T-helper 2 cell treated with Interferon-gamma antibody and Interleukin-4, amounts not matched to agents 5 μg/mL and 100 μg/mL, for 36 hours (primary cell): ENCODE measurements around the gene HOXB1.
"Not testable (repeated sequence)": the region's sequence is repeated elsewhere in the genome, so short reads cannot be mapped to it uniquely, and the experiment has no call there.

ENCODE experiments used
- DNase-seq: peaks from one replicate; pipeline ENCODE4 v3.0.0; 2021; ENCODE audit warnings: low spot score
- H3K27ac Mint-ChIP-seq: one replicate; pipeline ENCODE4 v1.8.0; 2021; ENCODE audit warnings: mild to moderate bottlenecking, mixed read lengths
- H3K27me3 Mint-ChIP-seq: one replicate; pipeline ENCODE4 v1.8.0; 2021; ENCODE audit warnings: low read depth, mixed read lengths
- H3K36me3 Mint-ChIP-seq: one replicate; pipeline ENCODE4 v1.8.0; 2021; ENCODE audit warnings: low read depth, mixed read lengths
- H3K4me1 Mint-ChIP-seq: one replicate; pipeline ENCODE4 v1.8.0; 2021; ENCODE audit warnings: low read depth, mixed read lengths
- H3K4me3 Mint-ChIP-seq: one replicate; pipeline ENCODE4 v1.8.0; 2022; ENCODE audit warnings: mild to moderate bottlenecking, moderate library complexity, mixed read lengths
- H3K9me3 Mint-ChIP-seq: one replicate; pipeline ENCODE4 v1.8.0; 2021; ENCODE audit warnings: mixed read lengths

Gene HOXB1

DNA sequence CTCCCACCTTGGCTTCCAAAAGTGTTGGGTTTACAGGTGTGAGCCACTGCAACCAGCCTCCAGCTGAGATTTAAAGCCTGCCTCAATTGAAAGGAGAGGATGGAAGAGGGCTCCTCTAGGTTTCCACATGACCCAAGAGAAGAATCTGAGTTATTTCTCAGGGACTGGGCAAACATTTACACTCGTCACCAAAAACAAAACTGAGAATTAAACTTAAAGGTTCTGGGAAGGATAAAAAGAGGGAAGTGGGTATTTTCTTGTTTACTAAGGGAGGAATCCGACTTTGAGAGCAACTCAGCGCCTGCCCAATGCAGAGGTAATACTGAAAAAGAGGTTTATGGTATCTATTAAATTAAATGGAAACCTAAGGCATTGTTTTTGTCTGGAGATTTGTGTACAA, 13.3 kb downstream of the HOXB1 start:
- peaks cover 37% of the 10 kb centered on the region for H3K4me1 Mint-ChIP-seq
- H3K27ac Mint-ChIP-seq, result no peak overlapping the region

DNA sequence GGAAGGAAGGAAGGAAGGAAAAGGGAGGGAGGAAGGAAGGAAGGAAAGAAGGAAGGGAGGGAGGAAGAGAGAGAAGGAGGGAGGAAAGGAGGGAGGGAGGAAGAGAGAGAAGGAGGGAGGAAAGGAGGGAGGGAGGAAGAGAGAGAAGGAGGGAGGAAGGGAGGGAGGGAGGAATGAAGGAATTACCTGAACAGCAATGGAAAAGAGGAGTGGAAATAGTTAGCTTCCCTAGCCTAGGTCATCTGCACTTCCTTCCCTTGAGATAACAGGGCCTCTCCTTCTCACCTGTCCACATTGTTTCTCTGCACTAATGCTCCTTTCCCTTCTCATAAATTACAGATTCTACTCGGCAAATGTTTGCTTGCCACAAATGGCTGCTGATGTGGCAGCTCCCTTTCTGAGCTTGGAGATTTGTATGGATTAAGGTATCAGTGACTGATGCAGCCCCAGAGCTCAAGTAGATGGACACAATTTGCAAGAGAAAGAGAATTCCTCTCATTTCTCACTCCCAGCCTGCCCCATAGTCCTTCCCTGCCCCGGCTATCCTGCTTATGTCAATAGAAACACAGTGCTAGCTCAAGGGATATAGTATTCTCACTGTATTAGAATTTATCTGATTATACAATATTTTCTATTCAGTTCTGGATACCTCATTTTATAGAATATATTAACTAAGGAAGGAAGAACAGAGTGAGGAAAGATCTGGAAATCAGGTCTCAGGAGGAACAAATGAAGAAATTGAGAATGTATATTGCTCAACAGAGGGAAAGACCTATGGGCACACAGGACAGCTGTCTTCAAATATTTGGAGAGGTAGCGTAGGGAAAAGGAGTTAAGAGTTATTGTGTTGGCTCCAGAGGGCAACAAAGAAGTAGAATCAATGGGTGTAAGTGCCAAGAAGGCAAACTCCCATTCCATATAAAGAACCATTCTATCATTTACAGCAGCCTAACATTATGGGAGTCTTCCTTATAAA, 14.6 kb downstream of the HOXB1 start:
- DNase-seq, result no peak
- Mint-ChIP-seq H3K4me1 (peaks cover 46% of the 10 kb centered on the region), H3K36me3 (no peaks in the 10 kb centered on the region), H3K27me3 (peaks cover 43% of the 10 kb centered on the region), H3K9me3 (no peaks in the 10 kb centered on the region), H3K4me3 (no peak overlapping the region), H3K27ac (peak overlapping the region; percentile 24)

More for the DNA sequence above, 13.3 kb downstream of the HOXB1 start:
- peaks cover 50% of the 10 kb centered on the region for H3K27me3 Mint-ChIP-seq
- no peak for DNase-seq
- no peaks in the 10 kb centered on the region for H3K36me3 Mint-ChIP-seq
- no peaks in the 10 kb centered on the region for H3K9me3 Mint-ChIP-seq
- no peak overlapping the region for H3K4me3 Mint-ChIP-seq

DNA sequence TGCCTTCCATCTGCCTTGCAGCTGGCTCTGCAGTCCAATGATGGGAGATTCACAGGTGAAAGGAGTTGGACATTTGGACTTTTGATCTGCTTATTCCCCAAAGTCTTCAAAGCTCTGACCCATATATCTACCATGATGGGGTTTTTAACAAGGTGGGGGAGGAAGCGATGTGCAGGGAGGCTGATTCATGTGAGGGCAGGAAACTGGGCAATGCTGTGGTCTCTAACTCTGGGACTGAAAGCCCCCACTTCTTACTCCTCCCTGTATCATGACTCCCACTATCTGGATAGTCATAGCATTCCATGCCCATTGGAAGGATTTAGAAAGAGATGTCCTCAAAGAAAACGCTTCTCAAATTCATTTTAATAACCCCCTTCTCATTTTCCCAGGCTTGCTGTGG, 16.3 kb downstream of the HOXB1 start:
- H3K36me3 Mint-ChIP-seq, result no peaks in the 10 kb centered on the region
- peaks cover 34% of the 10 kb centered on the region for H3K27me3 Mint-ChIP-seq
- no peaks in the 10 kb centered on the region for H3K9me3 Mint-ChIP-seq
- H3K4me3 Mint-ChIP-seq, result no peak overlapping the region
- peaks cover 53% of the 10 kb centered on the region for H3K4me1 Mint-ChIP-seq
- H3K27ac Mint-ChIP-seq, result no peak overlapping the region
- no peak for DNase-seq

DNA sequence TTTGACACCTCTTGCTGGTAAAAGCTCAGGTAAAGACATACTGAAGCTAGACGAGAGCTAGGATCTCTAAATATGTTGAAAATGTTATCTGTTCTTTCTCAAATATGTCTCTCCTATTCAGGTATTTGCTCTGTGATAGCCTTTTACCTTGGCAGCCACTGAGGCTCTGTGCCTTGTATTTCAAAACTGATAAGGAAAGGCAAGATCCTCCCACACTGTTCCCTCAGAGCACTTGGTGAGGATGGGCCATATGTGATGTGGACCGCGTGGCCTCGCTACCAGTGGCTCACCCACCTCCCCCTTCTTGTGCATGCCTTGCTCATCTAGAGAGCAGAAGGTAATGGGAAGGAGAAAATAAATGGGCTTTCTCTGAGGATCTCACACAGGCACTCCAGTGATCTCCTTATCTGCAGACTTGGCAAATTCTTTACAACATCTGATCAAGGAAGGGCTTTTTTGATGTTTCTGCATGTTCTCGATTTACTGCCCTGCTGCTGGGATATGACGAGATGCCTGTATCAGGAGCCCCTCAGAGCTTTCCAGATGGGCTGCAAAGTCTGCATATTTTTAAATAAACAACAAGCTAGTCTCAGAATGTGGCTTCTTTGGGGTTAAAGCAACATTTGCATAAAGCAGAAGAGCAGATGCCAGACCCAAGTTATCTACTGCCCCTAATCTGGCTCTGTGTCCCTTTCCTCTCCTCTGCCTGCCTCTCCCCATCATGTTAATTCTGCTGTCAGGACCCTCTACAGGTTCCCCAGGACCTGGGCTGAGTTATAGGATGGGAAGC, 16.9 kb downstream of the HOXB1 start:
- H3K27me3 Mint-ChIP-seq, result peaks cover 34% of the 10 kb centered on the region
- no peaks in the 10 kb centered on the region for H3K9me3 Mint-ChIP-seq
- no peaks in the 10 kb centered on the region for H3K36me3 Mint-ChIP-seq
- H3K4me1 Mint-ChIP-seq, result peaks cover 55% of the 10 kb centered on the region
- DNase-seq, result no peak
- H3K27ac Mint-ChIP-seq, result no peak overlapping the region
- H3K4me3 Mint-ChIP-seq, result peak overlapping the region; percentile 75

DNA sequence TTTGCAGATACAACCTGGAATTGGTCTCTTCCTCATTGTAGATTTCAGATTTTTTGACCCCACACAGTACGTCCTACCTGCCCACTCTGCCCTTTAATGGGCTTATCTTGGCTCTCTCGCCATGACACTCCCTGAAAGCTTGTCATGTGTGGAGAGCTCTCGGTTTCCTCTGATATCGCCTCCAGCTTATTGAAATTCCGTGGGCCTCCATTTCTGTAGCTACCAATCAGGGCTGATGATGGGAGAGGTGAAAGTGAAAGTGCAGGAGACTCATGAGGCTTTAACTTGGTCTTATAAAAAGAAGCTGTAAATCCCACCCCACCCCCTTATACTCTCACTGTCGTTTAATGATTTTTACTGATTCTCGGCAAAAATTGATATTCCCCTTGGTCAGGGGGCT, 17.7 kb downstream of the HOXB1 start:
- Mint-ChIP-seq H3K27me3 (peaks cover 34% of the 10 kb centered on the region), H3K4me1 (peaks cover 55% of the 10 kb centered on the region), H3K27ac (peak overlapping the region; percentile 88), H3K4me3 (peak overlapping the region; percentile 75), H3K36me3 (no peaks in the 10 kb centered on the region), H3K9me3 (no peaks in the 10 kb centered on the region)
- DNase-seq, result peak; percentile 28

DNA sequence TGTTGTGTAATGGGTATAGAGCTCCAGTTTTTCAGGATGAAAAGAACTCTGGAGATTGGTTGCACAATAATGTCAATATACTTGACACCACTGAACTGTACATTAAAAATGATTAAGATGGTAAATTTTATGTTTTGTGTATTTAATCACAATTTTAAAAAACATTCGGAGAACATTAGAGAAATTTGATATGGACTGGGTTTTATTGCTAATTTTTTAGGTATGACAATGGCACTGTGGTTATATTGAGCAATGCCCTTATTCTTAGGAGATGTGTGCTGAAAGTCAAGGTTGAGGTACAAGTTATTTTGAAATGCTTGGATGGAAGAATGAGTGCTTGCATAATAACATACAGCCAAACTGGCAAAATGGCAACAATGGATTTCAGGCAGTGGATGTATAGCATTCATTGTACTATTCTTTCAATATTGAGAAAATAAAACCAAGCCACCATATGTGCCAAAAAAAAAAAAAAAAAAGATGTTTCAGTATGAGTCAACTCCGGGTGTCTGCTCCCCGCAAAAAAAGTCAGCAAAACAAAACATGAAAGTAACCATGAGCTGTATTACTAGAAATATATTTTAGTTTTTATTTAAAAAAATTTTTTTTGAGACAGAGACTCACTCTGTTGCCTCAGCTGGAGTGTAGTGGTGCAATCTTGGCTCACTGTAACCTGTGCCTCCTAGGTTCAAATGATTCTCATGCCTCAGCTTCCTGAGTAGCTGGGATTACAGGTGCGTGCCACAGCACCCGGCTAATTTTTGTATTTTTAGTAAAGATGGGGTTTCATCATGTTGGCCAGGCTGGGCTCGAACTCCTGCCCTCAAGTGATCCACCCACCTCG, 19.8 kb downstream of the HOXB1 start:
- peak overlapping the region; percentile 74 for H3K27ac Mint-ChIP-seq
- DNase-seq, result peak; percentile 32
- peak overlapping the region; percentile 60 for H3K4me3 Mint-ChIP-seq
- H3K4me1 Mint-ChIP-seq, result peaks cover 57% of the 10 kb centered on the region
- H3K36me3 Mint-ChIP-seq, result no peaks in the 10 kb centered on the region
- peaks cover 17% of the 10 kb centered on the region for H3K27me3 Mint-ChIP-seq
- no peaks in the 10 kb centered on the region for H3K9me3 Mint-ChIP-seq

DNA sequence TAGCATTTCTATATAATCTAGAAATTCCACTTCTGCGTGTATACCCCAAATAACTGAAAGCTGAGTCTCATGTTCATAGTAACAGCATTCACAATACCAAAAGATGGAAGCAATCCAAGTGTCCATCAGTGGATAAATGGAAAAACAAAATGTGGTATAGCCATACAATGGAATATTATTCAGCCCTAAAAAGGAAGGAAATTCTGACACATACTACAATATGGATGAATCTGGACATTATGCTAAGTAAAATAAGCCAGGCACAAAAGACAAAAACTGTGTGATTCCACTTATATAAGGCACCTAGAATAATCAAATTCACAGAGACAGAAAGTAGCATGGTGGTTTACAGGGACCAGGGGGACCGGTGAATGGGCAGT, 20.4 kb downstream of the HOXB1 start:
- DNase-seq, result no peak
- peaks cover 12% of the 10 kb centered on the region for H3K27me3 Mint-ChIP-seq
- peaks cover 63% of the 10 kb centered on the region for H3K4me1 Mint-ChIP-seq
- H3K27ac Mint-ChIP-seq, result peak overlapping the region; percentile 74
- H3K9me3 Mint-ChIP-seq, result no peaks in the 10 kb centered on the region
- H3K4me3 Mint-ChIP-seq, result no peak overlapping the region
- H3K36me3 Mint-ChIP-seq, result no peaks in the 10 kb centered on the region

DNA sequence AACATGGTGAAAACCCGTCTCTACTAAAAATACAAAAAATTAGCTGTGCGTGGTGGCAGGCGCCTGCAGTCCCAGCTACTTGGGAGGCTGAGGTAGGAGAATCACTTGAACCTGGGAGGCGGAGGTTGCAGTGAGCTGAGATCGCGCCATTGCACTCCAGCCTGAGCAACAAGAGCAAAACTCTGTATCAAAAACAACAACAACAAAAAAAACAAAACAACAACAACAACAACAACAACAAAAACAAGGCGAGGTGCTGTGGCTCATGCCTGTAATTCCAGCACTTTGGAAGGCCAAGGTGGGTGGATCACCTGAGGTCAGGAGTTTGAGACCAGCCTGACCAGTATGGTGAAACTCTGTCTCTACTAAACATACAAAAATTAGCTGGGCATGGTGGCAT, 21.1 kb downstream of the HOXB1 start:
- not testable (repeated sequence) for H3K9me3 Mint-ChIP-seq, H3K27ac Mint-ChIP-seq, H3K4me3 Mint-ChIP-seq, DNase-seq, H3K27me3 Mint-ChIP-seq, H3K36me3 Mint-ChIP-seq
- peaks cover 61% of the 10 kb centered on the region for H3K4me1 Mint-ChIP-seq

DNA sequence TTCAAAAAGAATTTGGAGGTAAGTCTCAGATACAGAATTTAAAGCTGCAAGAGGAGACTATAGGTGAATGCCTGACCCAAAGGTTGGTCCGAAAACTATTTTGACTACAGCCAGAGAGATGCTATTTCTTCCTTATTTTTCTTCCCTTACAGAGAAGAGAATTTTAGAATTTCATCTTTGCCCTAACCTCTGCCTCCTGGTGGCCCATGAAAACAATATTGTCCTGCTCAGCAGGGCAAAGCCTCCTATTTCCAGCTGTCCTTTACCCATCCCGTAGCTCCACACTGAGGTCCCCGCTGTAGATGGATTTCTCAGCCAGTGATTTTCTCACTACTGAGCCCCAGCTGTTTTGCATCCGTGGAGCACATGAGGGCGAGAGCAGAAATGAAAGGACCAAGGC, 24.6 kb downstream of the HOXB1 start:
- Mint-ChIP-seq H3K9me3 (no peaks in the 10 kb centered on the region), H3K4me3 (peak overlapping the region; percentile 22), H3K4me1 (peaks cover 36% of the 10 kb centered on the region), H3K36me3 (no peaks in the 10 kb centered on the region), H3K27ac (peak overlapping the region; percentile 82), H3K27me3 (peaks cover 19% of the 10 kb centered on the region)
- DNase-seq, result no peak

DNA sequence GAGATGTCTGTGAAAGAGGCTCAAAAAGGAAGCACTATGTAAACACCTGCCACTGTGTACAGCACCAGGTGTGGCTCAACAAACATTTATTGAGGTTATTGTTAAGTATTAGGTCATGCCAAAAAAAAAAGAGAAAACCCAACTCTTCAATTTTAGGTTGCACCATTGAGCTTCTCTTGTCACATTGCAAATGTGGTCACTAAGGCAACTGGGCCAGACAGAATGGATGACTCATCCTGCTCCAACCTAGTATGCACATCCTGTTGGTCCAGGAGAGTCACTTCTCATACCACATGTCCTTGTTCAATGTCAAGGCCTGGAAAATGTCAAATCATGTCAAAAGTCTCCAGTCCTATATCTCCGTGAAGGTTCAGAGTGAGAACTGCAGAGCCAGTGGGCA, 25.0 kb downstream of the HOXB1 start:
- Mint-ChIP-seq H3K27ac (peak overlapping the region; percentile 82), H3K9me3 (no peaks in the 10 kb centered on the region), H3K27me3 (peaks cover 23% of the 10 kb centered on the region), H3K36me3 (no peaks in the 10 kb centered on the region), H3K4me3 (peak overlapping the region; percentile 22), H3K4me1 (peaks cover 33% of the 10 kb centered on the region)
- DNase-seq, result peak; percentile 69

DNA sequence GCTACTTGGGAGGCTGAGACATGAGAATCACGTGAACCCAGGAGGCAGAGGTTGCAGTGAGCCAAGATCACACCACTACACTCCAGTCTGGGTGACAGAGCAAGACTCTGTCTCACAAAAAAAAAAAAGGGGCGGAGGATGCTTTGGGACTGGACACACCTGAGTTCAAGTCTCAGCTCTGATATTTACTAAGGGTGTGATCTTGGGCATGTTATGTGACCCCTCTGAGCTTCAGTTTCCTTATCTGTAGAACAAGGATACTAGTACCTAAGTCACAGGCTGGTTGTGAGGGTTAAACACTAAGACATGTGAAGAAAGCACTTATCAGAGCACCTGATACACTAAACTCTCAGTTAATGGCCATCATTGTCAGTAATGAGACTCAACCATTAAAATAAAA, 25.9 kb downstream of the HOXB1 start:
- no peaks in the 10 kb centered on the region for H3K9me3 Mint-ChIP-seq

DNA sequence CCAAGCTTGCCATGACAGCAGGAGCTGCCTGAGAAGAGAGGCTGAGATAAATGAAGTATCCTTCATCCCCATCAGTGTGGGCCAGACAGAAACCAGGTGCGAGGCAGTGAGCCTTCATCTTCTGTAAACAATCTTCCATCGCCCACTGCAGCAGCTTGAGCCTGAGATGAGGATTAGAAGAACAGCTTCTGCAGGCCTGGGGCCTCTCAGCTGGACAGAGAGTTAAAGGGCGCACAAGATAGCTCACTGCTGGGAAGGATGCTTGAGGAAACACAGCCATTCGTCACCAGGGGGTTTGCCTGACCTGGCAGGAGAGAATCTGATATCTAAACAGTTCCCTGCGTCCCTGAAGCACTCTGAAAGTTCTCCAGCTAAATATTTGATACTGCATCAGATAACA, 27.1 kb downstream of the HOXB1 start:
- H3K27me3 Mint-ChIP-seq, result peaks cover 34% of the 10 kb centered on the region
- no peak for DNase-seq
- H3K9me3 Mint-ChIP-seq, result no peaks in the 10 kb centered on the region
- no peak overlapping the region for H3K27ac Mint-ChIP-seq
- H3K4me3 Mint-ChIP-seq, result no peak overlapping the region
- no peaks in the 10 kb centered on the region for H3K36me3 Mint-ChIP-seq
- H3K4me1 Mint-ChIP-seq, result peaks cover 23% of the 10 kb centered on the region

More for the DNA sequence above, 25.9 kb downstream of the HOXB1 start:
- peak overlapping the region; percentile 75 for H3K27ac Mint-ChIP-seq
- peaks cover 26% of the 10 kb centered on the region for H3K4me1 Mint-ChIP-seq
- no peak for DNase-seq
- peaks cover 31% of the 10 kb centered on the region for H3K27me3 Mint-ChIP-seq
- H3K4me3 Mint-ChIP-seq, result peak overlapping the region; percentile 35
- no peaks in the 10 kb centered on the region for H3K36me3 Mint-ChIP-seq

DNA sequence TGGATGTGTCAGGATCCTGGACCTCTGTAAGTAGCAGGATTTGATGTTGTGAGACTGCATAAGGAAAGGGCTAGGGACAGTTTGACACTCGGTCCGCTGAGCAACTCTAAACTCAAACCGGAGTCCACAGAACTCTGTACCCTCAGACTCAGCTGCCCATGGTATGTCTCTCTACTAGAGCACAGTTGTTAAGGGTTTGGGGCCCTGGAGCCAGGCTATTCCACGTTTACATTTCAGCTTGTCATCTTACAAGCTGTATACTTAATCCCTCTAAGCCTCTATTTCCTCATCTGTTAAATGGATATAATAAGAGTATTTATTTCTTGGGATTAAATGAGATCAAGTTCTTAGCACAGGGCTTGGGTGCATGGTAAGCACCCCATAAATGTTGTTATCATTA, 27.9 kb downstream of the HOXB1 start:
- peaks cover 42% of the 10 kb centered on the region for H3K27me3 Mint-ChIP-seq
- no peaks in the 10 kb centered on the region for H3K36me3 Mint-ChIP-seq
- H3K9me3 Mint-ChIP-seq, result no peaks in the 10 kb centered on the region
- peaks cover 23% of the 10 kb centered on the region for H3K4me1 Mint-ChIP-seq
- no peak for DNase-seq
- no peak overlapping the region for H3K27ac Mint-ChIP-seq
- H3K4me3 Mint-ChIP-seq, result no peak overlapping the region
